ENCODE results near the gene CAMSAP1. TPM values are rescaled to one million over a fixed set of nuclear protein-coding genes. Genes with fewer than 3 reads are reported as not detected.

The CAMSAP1 gene
- polyA plus RNA-seq, 3 donors: 0.71 to 9.0 (median 0.75) TPM

DNA sequence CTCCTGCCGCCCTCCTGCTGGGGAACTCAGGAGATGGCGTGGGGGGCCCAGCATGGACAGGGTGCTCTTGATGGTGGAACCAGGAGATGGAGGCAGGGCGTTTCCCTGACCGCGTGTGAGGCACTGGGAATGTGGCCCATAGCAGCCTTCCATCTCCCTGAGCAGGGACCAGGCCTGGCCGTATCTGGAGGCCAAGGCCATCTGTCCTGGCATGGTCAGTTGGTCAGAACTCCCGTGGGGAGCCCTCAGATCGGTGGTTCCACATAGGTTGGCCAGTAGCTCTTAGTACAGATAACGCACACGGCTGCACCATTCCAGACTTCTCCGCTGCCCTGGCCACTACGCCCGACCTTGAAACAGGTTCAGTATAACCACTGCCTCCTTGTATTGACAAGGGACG lies 127.8 kb downstream of the CAMSAP1 start:
- no peak overlapping the region for H2AFZ ChIP-seq (ENCODE audit: insufficient read depth, low read depth, low read length, poor library complexity, severe bottlenecking)
- no peaks in the 10 kb centered on the region for H3K9me3 ChIP-seq (replicated peaks in 1 of 2; ENCODE audit: control insufficient read depth in 1 of 2, insufficient read depth in 1 of 2, low read length in 2 of 2)
- H3K4me3 ChIP-seq (replicated peaks in 1 of 3; ENCODE audit: low read depth in 2 of 3, low read length in 3 of 3): no peak overlapping the region
- H4K20me1 ChIP-seq (ENCODE audit: insufficient read depth, low read length): no peaks in the 10 kb centered on the region
- Mint-ChIP-seq H3K27ac (no peak overlapping the region), H3K27me3 (ENCODE audit: low read depth in 3 of 3) (peaks cover 0 to 6% (median 4%) of the 10 kb centered on the region in 3 donors), H3K9me3 (no peaks in the 10 kb centered on the region), H3K36me3 (no peaks in the 10 kb centered on the region), H3K4me1 (no peaks in the 10 kb centered on the region), H3K4me3 (no peak overlapping the region)
- no peak overlapping the region for H3K4me2 ChIP-seq (replicated peaks; ENCODE audit: extremely low read depth, low read length, poor library complexity, severe bottlenecking)
- H3K4me1 ChIP-seq (ENCODE audit: control insufficient read depth in 1 of 2, insufficient read depth in 2 of 2, low read length in 2 of 2): no peaks in the 10 kb centered on the region
- TF ChIP-seq, protein P1, sequence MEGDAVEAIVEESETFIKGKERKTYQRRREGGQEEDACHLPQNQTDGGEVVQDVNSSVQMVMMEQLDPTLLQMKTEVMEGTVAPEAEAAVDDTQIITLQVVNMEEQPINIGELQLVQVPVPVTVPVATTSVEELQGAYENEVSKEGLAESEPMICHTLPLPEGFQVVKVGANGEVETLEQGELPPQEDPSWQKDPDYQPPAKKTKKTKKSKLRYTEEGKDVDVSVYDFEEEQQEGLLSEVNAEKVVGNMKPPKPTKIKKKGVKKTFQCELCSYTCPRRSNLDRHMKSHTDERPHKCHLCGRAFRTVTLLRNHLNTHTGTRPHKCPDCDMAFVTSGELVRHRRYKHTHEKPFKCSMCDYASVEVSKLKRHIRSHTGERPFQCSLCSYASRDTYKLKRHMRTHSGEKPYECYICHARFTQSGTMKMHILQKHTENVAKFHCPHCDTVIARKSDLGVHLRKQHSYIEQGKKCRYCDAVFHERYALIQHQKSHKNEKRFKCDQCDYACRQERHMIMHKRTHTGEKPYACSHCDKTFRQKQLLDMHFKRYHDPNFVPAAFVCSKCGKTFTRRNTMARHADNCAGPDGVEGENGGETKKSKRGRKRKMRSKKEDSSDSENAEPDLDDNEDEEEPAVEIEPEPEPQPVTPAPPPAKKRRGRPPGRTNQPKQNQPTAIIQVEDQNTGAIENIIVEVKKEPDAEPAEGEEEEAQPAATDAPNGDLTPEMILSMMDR (IDR thresholded peaks at IDR 0.05): no peak
- no peak overlapping the region for H3K27ac ChIP-seq (ENCODE audit: low read depth in 1 of 2, low read length in 2 of 2)
- intact Hi-C loops (cut with micrococcal nuclease): no loop called here
- H3K36me3 ChIP-seq (replicated peaks in 1 of 2; ENCODE audit: control insufficient read depth in 1 of 2, insufficient read depth in 2 of 2, low read length in 2 of 2): no peaks in the 10 kb centered on the region
- no peak overlapping the region for H3K9ac ChIP-seq (ENCODE audit: insufficient read depth, low read length, poor library complexity, severe bottlenecking)
- DNase-seq: no peak
- 89% methylated on average over 14 of the region's 14 CpGs for WGBS (ENCODE audit: insufficient coverage)
- H3K79me2 ChIP-seq (ENCODE audit: insufficient read depth, low read length): no peaks in the 10 kb centered on the region
- H3K27me3 ChIP-seq (ENCODE audit: control insufficient read depth in 2 of 2, insufficient read depth in 2 of 2, low read length in 2 of 2): no peaks in the 10 kb centered on the region

DNA sequence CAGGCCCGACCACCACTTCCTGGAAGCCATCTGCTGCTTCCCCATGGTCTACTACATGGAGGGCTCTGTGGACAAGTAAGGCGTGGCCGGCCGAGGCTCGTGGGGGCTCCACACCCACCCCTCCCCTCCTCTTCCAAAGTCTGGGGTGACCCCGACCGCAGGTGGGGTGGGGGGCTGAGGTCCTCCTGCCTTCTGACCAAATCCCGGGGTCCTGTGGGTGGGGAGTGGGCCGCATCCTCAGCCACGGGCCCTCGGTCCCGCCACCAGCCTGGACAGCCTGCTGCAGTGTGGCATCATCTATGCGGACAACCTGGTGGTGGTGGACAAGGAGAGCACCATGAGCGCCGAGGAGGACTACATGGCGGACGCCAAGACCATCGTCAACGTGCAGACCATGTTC lies 128.9 kb downstream of the CAMSAP1 start:
- no peaks in the 10 kb centered on the region for H3K4me1 Mint-ChIP-seq
- Histone ChIP-seq H3K27ac (ENCODE audit: low read depth in 1 of 2, low read length in 2 of 2) (no peak overlapping the region), H3K36me3 (replicated peaks in 1 of 2; ENCODE audit: control insufficient read depth in 1 of 2, insufficient read depth in 2 of 2, low read length in 2 of 2) (no peaks in the 10 kb centered on the region), H3K9ac (ENCODE audit: insufficient read depth, low read length, poor library complexity, severe bottlenecking) (no peak overlapping the region), H2AFZ (ENCODE audit: insufficient read depth, low read depth, low read length, poor library complexity, severe bottlenecking) (no peak overlapping the region), H3K79me2 (ENCODE audit: insufficient read depth, low read length) (no peaks in the 10 kb centered on the region), H4K20me1 (ENCODE audit: insufficient read depth, low read length) (no peaks in the 10 kb centered on the region), H3K4me3 (replicated peaks in 1 of 3; ENCODE audit: low read depth in 2 of 3, low read length in 3 of 3) (no peak overlapping the region), H3K27me3 (ENCODE audit: control insufficient read depth in 2 of 2, insufficient read depth in 2 of 2, low read length in 2 of 2) (no peaks in the 10 kb centered on the region), H3K4me2 (replicated peaks; ENCODE audit: extremely low read depth, low read length, poor library complexity, severe bottlenecking) (no peak overlapping the region), H3K9me3 (replicated peaks in 1 of 2; ENCODE audit: control insufficient read depth in 1 of 2, insufficient read depth in 1 of 2, low read length in 2 of 2) (no peaks in the 10 kb centered on the region), H3K4me1 (ENCODE audit: control insufficient read depth in 1 of 2, insufficient read depth in 2 of 2, low read length in 2 of 2) (no peaks in the 10 kb centered on the region)
- H3K27ac Mint-ChIP-seq: no peak overlapping the region
- intact Hi-C loops (cut with micrococcal nuclease): no loop called here
- no peaks in the 10 kb centered on the region for H3K36me3 Mint-ChIP-seq
- no peaks in the 10 kb centered on the region for H3K9me3 Mint-ChIP-seq
- peaks cover 0 to 5% (median 4%) of the 10 kb centered on the region in 3 donors for H3K27me3 Mint-ChIP-seq (ENCODE audit: low read depth in 3 of 3)
- 93% methylated on average over 11 of the region's 19 CpGs for WGBS (ENCODE audit: insufficient coverage)
- H3K4me3 Mint-ChIP-seq: no peak overlapping the region
- no peak for DNase-seq
- TF ChIP-seq, protein P1 (IDR thresholded peaks at IDR 0.05): no peak

Data from CD14-positive monocyte (primary cell).